Right hindlimb (tissue), 1 donor: ENCODE measurements around the gene CIBAR2.

Source experiments
- DNase-seq: peaks from one replicate; pipeline ENCODE4 v3.0.0-alpha.2; 2018

Gene CIBAR2

GRCh38 chr16:85101956-85102630 is 10.2 kb downstream of the CIBAR2 start:
- no peak for DNase-seq

- no peak for DNase-seq
Observed at GRCh38 chr16:85100265-85100664, 12.0 kb downstream of the CIBAR2 start.

- DNase-seq, result no peak
Observed at GRCh38 chr16:85098565-85098964, 13.7 kb downstream of the CIBAR2 start.

GRCh38 chr16:85096921-85097320 is 15.4 kb downstream of the CIBAR2 start:
- DNase-seq, result no peak

- no peak for DNase-seq
Observed at GRCh38 chr16:85094812-85095211, 17.5 kb downstream of the CIBAR2 start.

- no peak for DNase-seq
Observed at GRCh38 chr16:85094176-85094805, 18.0 kb downstream of the CIBAR2 start.

- no peak for DNase-seq
Observed at GRCh38 chr16:85093705-85094104, 18.6 kb downstream of the CIBAR2 start.

- no peak for DNase-seq
Observed at GRCh38 chr16:85092851-85093250, 19.4 kb downstream of the CIBAR2 start.

GRCh38 chr16:85092309-85092708 is 20.0 kb downstream of the CIBAR2 start:
- no peak for DNase-seq

GRCh38 chr16:85091522-85091910 is 20.8 kb downstream of the CIBAR2 start:
- no peak for DNase-seq

GRCh38 chr16:85090873-85091521 is 21.3 kb downstream of the CIBAR2 start:
- no peak for DNase-seq

GRCh38 chr16:85090181-85090580 is 22.1 kb downstream of the CIBAR2 start:
- DNase-seq, result no peak

GRCh38 chr16:85089525-85089924 is 22.7 kb downstream of the CIBAR2 start:
- no peak for DNase-seq

GRCh38 chr16:85088570-85089199 is 23.6 kb downstream of the CIBAR2 start:
- DNase-seq, result no peak

- no peak for DNase-seq
Observed at GRCh38 chr16:85087899-85088569, 24.2 kb downstream of the CIBAR2 start.

- peak; percentile 66 for DNase-seq
Observed at GRCh38 chr16:85086347-85087291, 25.7 kb downstream of the CIBAR2 start.

- no peak for DNase-seq
Observed at GRCh38 chr16:85085721-85086120, 26.6 kb downstream of the CIBAR2 start.

- no peak for DNase-seq
Observed at GRCh38 chr16:85084841-85085510, 27.3 kb downstream of the CIBAR2 start.

- DNase-seq, result no peak
Observed at GRCh38 chr16:85083051-85083639, 29.1 kb downstream of the CIBAR2 start.

- no peak for DNase-seq
Observed at GRCh38 chr16:85082173-85083050, 29.9 kb downstream of the CIBAR2 start.
